C4-2B (cell line): ENCODE results near the gene ALDH2.

Experiments used
- CTCF ChIP-seq: fragments of 450-650 bp; conservative IDR thresholded peaks from 2 replicates; pipeline ENCODE4 v1.5.1; 2017; ENCODE audit warnings: mild to moderate bottlenecking
- ZFX ChIP-seq: fragments of 450-650 bp; IDR thresholded peaks from 2 replicates; pipeline ENCODE4 v1.6.1; 2017

DNA sequence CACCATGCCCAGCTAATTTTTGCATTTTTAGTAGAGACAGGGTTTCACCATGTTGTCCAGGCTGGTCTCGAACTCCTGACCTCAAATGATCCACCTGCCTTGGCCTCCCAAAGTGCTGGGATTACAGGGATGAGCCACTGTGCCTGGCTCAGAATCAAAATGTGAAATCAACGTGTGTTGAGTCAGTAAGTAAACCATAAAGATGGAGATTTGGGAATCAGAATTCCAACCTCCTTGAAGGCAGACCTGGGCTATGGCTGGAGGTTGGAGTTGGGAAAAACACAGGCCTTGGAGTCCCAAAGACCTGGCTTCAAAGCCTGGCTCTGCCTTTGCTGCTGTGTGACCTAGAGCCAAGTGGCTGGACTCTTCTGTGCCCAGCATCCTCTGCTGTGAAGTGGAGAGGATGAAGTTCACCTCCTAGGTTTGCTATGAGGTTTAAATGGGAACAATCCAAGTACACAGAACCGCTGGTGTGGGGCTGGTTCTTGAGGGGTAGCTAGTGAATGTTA is 10.2 kb downstream of the ALDH2 start:
- TF ChIP-seq CTCF, result no peak
- no peak for TF ChIP-seq ZFX
